HL-60 (cell line): ENCODE data around the gene NUF2.

Source experiments
- POLR2AphosphoS5 ChIP-seq: IDR thresholded peaks from 2 replicates; pipeline ENCODE4 v1.6.1; 2012; ENCODE audit warnings: low read depth
- SPI1 ChIP-seq: IDR thresholded peaks from 2 replicates; pipeline ENCODE4 v1.6.1; 2012; ENCODE audit warnings: low read depth, mild to moderate bottlenecking, borderline replicate concordance
- TF ChIP-seq, protein P1 (sequence below): IDR thresholded peaks from one replicate; pipeline ENCODE4 v1.5.1; 2011; ENCODE audit warnings: low read length, control low read depth, inconsistent platforms; ENCODE audit not compliant: insufficient read depth

DNA sequence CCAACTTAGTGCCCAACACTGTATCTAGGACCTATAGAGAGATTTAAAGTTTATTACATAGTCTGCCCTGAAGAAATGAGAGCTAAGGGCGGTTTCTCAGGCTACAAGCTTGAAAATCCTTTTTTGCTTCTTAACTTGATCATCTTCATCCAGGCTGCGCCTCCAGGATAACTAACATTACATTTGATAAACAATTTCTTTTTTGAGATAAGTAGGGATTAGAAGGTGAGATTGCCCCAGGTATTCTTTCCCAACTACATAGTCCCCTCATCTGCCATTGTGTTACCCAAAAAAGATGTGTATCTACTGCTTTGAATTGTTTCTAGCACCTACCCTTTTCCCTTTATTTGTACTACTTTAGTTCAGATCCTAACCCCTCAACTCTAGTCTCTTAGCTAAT, 25.4 kb downstream of the NUF2 start:
- TF ChIP-seq, protein P1, sequence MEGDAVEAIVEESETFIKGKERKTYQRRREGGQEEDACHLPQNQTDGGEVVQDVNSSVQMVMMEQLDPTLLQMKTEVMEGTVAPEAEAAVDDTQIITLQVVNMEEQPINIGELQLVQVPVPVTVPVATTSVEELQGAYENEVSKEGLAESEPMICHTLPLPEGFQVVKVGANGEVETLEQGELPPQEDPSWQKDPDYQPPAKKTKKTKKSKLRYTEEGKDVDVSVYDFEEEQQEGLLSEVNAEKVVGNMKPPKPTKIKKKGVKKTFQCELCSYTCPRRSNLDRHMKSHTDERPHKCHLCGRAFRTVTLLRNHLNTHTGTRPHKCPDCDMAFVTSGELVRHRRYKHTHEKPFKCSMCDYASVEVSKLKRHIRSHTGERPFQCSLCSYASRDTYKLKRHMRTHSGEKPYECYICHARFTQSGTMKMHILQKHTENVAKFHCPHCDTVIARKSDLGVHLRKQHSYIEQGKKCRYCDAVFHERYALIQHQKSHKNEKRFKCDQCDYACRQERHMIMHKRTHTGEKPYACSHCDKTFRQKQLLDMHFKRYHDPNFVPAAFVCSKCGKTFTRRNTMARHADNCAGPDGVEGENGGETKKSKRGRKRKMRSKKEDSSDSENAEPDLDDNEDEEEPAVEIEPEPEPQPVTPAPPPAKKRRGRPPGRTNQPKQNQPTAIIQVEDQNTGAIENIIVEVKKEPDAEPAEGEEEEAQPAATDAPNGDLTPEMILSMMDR: no peak
- TF ChIP-seq POLR2AphosphoS5: no peak
- no peak for TF ChIP-seq SPI1
